Stimulated activated memory B cell treated with anti-CD40 and anti-IgM and Interleukin-4, amounts not matched to agents 10 μg/mL and 1 μg/mL and 100 μg/mL, for 72 hours (primary cell): ENCODE data around the gene NT5C1B.

Source experiments
- ATAC-seq: fragments of 150-1000 bp; cut with Tn5 transposase; 2 replicates; pipeline ENCODE4 v1.10.0; 2021
- H3K27ac Mint-ChIP-seq: one replicate; pipeline ENCODE4 v1.8.0; 2022; ENCODE audit warnings: mild to moderate bottlenecking, mixed read lengths
- H3K27me3 Mint-ChIP-seq: one replicate; pipeline ENCODE4 v1.8.0; 2022; ENCODE audit warnings: mixed read lengths
- H3K36me3 Mint-ChIP-seq: one replicate; pipeline ENCODE4 v1.8.0; 2022; ENCODE audit warnings: mixed read lengths
- H3K4me1 Mint-ChIP-seq: one replicate; pipeline ENCODE4 v1.8.0; 2022; ENCODE audit warnings: mixed read lengths
- H3K4me3 Mint-ChIP-seq: one replicate; pipeline ENCODE4 v1.8.0; 2022; ENCODE audit warnings: mild to moderate bottlenecking, moderate library complexity, mixed read lengths
- H3K9me3 Mint-ChIP-seq: one replicate; pipeline ENCODE4 v1.8.0; 2022; ENCODE audit warnings: mixed read lengths

The NT5C1B gene

DNA sequence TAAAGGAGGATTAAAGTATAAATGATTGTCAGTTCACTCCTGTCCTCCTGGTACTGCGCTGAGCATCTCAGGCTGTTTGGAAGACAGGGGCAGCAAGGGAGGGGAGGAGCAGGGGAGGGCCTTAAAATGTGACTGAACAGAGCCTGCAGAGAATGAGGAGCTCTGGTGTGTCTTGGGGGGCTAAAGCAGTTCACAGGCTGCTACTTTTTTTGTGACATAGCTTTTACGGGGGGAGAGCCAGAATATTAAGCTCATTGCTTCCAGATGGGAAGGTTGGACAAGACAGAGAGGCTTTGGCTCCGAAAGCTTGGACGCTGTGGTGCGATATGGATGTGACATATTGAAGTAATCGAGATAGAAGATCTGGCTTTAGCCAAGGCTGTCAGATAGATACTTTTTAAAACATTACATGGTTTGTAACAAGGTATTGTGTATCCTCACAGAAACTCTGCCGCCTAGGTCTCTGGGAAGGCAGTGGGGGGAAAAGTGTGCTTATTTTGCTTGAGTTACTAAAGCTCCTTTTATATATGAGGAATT lies 69.4 kb downstream of the NT5C1B start:
- no peak overlapping the region for H3K27ac Mint-ChIP-seq
- H3K4me3 Mint-ChIP-seq: no peak overlapping the region
- peaks cover 28% of the 10 kb centered on the region for H3K27me3 Mint-ChIP-seq
- H3K36me3 Mint-ChIP-seq: no peaks in the 10 kb centered on the region
- no peaks in the 10 kb centered on the region for H3K9me3 Mint-ChIP-seq
- ATAC-seq: no peak
- H3K4me1 Mint-ChIP-seq: no peaks in the 10 kb centered on the region

DNA sequence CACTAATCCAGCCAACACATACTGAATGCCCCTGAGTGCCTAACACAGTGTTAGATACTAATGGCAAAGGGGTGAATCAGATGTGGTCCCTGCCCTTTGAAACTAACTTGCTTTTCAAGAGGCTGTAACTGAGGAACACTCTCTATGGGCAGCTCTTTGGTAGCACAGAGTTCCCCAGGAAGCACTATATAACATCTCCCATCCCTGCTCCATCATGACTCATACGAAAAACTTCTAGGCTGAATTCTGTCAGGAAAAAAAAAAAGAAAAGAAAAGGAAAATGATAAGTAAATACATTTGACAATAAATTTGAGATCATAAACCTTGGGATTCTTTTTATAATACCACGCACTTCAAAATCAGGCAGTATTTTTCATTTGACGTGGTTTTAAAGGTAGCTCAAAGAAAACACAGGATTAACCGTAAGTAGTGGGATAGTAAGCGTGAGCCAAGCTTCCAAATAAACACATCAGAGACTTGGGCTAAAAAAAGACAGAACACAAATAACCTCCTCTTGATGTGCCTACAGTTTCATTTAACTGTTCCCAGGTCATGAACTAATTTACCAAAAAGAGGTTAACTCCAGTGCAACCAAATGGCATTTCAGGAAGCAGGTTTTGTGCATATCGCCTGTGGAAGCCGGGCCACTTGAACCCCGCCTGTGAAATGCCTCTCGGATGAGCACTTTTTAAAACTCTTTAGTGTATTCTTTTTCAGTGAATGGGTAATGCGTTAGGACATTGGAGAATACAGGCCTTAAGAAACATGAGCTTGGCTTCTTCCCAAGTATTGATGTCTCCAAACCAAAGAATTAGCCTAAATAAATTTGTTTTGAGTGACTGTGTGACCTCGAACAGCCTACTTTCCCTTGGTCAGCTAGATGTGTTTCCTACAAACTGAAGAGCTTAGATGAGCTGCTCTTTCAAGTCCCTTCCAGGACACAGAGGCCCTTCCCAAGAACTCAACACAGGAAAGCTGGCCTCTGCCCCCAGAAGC lies 71.0 kb downstream of the NT5C1B start:
- H3K4me3 Mint-ChIP-seq: no peak overlapping the region
- no peak for ATAC-seq
- H3K9me3 Mint-ChIP-seq: no peaks in the 10 kb centered on the region
- no peak overlapping the region for H3K27ac Mint-ChIP-seq
- no peaks in the 10 kb centered on the region for H3K36me3 Mint-ChIP-seq
- no peaks in the 10 kb centered on the region for H3K4me1 Mint-ChIP-seq
- H3K27me3 Mint-ChIP-seq: peaks cover 28% of the 10 kb centered on the region

DNA sequence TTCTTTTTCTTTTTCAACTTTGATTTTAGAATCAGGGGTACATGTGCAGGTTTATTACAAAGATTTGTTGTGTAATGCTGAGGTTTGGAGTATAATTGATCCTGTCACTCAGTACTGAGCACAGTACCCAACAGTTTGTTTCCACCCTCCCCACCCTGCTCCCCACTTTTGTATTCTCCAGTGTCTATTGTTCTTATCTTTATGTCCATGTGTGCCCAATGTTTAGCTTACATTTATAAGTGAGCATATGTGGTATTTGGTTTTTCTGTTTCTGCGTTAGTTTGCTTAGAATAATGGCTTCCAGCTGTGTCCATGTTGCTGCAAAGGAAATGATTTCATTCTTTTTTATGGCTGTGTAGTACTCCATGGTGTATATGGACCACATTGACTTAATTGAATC lies 72.0 kb downstream of the NT5C1B start:
- Mint-ChIP-seq H3K9me3 (no peaks in the 10 kb centered on the region), H3K27ac (no peak overlapping the region), H3K4me1 (no peaks in the 10 kb centered on the region), H3K36me3 (no peaks in the 10 kb centered on the region), H3K4me3 (no peak overlapping the region), H3K27me3 (peaks cover 28% of the 10 kb centered on the region)
- no peak for ATAC-seq

DNA sequence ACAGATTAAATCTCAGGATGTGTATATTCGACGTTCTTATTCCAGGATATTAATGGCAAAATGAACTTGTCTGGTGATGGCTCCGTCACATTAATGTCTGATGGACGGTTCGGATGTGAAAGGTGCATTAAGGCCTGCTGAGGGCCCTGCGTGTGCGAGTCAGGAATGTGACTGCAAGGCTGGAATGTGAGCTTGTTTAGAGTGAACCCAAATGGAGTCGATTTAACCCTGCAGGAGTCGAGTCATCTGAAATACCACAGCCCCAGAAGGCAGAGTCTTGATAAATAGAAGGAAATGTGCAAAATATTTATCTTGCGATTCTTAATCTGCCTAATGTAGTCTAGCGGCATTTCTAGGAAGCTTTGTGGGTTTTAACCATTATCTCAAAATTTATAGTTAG lies 73.3 kb downstream of the NT5C1B start:
- Mint-ChIP-seq H3K27ac (no peak overlapping the region), H3K9me3 (no peaks in the 10 kb centered on the region), H3K4me1 (no peaks in the 10 kb centered on the region), H3K27me3 (peaks cover 28% of the 10 kb centered on the region), H3K4me3 (no peak overlapping the region), H3K36me3 (no peaks in the 10 kb centered on the region)
- no peak for ATAC-seq

DNA sequence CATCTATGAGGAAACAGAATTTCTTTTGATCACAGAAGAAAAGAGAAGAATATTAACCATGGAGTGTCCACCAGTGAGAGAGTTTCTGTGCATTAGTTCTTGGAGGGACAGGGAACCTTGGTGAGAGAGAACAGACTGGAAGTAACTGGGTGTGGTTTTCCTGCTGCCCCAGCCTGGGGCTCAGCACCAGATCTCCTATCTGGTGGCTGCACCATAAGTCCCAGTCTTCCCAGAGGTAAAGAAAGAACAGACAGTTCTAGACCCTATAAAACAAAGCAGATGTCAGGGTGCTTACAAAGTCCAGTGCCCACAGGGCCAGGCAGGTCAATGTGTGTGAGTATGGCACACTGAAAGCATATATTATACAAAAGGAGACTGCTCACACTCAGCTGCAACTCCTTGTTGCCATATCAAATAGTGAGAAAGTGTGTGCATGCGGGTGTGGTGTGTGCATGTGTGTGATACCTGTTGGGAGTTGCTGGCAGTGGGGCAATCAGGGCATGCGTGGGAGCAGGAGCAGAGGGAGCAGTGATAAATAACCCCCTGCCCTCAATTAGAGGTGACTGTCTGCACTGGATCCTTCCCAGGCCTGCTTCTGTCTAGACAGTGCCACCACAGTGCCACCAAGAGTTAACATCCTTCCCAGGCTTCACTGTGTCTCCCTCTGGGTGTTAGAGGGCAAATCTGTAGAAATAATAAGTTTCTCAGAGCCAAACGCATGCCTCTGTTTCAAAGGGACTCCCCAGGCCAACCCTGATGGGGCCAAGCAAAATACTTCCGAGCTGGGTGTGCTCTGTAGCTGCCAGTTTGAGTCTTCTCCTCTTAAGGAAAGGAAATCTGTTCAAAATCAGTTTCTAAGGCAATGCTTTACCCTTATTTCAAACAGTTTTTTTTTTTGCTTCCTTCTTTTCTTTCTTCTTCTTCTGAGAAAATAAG lies 74.6 kb downstream of the NT5C1B start:
- H3K4me1 Mint-ChIP-seq: no peaks in the 10 kb centered on the region
- no peak for ATAC-seq
- H3K4me3 Mint-ChIP-seq: no peak overlapping the region
- H3K27me3 Mint-ChIP-seq: peaks cover 34% of the 10 kb centered on the region
- no peaks in the 10 kb centered on the region for H3K9me3 Mint-ChIP-seq
- H3K27ac Mint-ChIP-seq: no peak overlapping the region
- no peaks in the 10 kb centered on the region for H3K36me3 Mint-ChIP-seq
